Measurements from ENCODE around the gene WDR72.
"Not testable (repeated sequence)": the region's sequence is repeated elsewhere in the genome, so short reads cannot be mapped to it uniquely, and the experiment has no call there.

The WDR72 gene

GRCh38 chr15:53549697-53550305 is 209.7 kb downstream of the WDR72 start:
- no peak for ATAC-seq
- peaks cover 6% of the 10 kb centered on the region for H3K27me3 Mint-ChIP-seq
- no peak overlapping the region for H3K4me3 Mint-ChIP-seq

GRCh38 chr15:53548236-53548635 is 211.2 kb downstream of the WDR72 start:
- ATAC-seq = no peak
- Mint-ChIP-seq H3K4me1 (no peaks in the 10 kb centered on the region), H3K27me3 (peaks cover 4% of the 10 kb centered on the region), H3K9me3 (no peaks in the 10 kb centered on the region), H3K4me3 (no peak overlapping the region), H3K27ac (no peak overlapping the region), H3K36me3 (ENCODE audit: low read depth) (no peaks in the 10 kb centered on the region)
- no peak for DNase-seq

More at GRCh38 chr15:53549697-53550305, 209.7 kb downstream of the WDR72 start:
- Mint-ChIP-seq H3K4me1 (no peaks in the 10 kb centered on the region), H3K36me3 (ENCODE audit: low read depth) (no peaks in the 10 kb centered on the region), H3K9me3 (no peaks in the 10 kb centered on the region), H3K27ac (no peak overlapping the region)
- no peak for DNase-seq

GRCh38 chr15:53540626-53541300 is 218.7 kb downstream of the WDR72 start:
- not testable (repeated sequence) for H3K4me3 Mint-ChIP-seq; H3K4me1 Mint-ChIP-seq; H3K9me3 Mint-ChIP-seq; ATAC-seq; DNase-seq; H3K27me3 Mint-ChIP-seq; H3K36me3 Mint-ChIP-seq (ENCODE audit: low read depth); H3K27ac Mint-ChIP-seq

GRCh38 chr15:53539878-53540277 is 219.6 kb downstream of the WDR72 start:
- no peak for ATAC-seq
- no peak overlapping the region for H3K4me3 Mint-ChIP-seq
- no peaks in the 10 kb centered on the region for H3K27me3 Mint-ChIP-seq
- H3K4me1 Mint-ChIP-seq = no peaks in the 10 kb centered on the region
- no peaks in the 10 kb centered on the region for H3K36me3 Mint-ChIP-seq (ENCODE audit: low read depth)
- peaks cover 5% of the 10 kb centered on the region for H3K9me3 Mint-ChIP-seq
- no peak for DNase-seq
- no peak overlapping the region for H3K27ac Mint-ChIP-seq

GRCh38 chr15:53536479-53537120 is 222.9 kb downstream of the WDR72 start:
- Mint-ChIP-seq H3K36me3 (ENCODE audit: low read depth) (no peaks in the 10 kb centered on the region), H3K27ac (no peak overlapping the region), H3K4me1 (no peaks in the 10 kb centered on the region), H3K27me3 (peaks cover 2% of the 10 kb centered on the region), H3K4me3 (no peak overlapping the region), H3K9me3 (peaks cover 5% of the 10 kb centered on the region)
- no peak for ATAC-seq
- DNase-seq = no peak

- Mint-ChIP-seq H3K4me3 (no peak overlapping the region), H3K36me3 (ENCODE audit: low read depth) (no peaks in the 10 kb centered on the region), H3K4me1 (no peaks in the 10 kb centered on the region), H3K9me3 (peaks cover 5% of the 10 kb centered on the region), H3K27me3 (peaks cover 2% of the 10 kb centered on the region), H3K27ac (no peak overlapping the region)
- no peak for ATAC-seq
- DNase-seq = no peak
Measured at GRCh38 chr15:53535886-53536285, 223.6 kb downstream of the WDR72 start.

- Mint-ChIP-seq H3K4me1 (no peaks in the 10 kb centered on the region), H3K4me3 (no peak overlapping the region), H3K27me3 (peaks cover 2% of the 10 kb centered on the region), H3K9me3 (no peaks in the 10 kb centered on the region), H3K36me3 (ENCODE audit: low read depth) (no peaks in the 10 kb centered on the region), H3K27ac (no peak overlapping the region)
- ATAC-seq = no peak
- DNase-seq = no peak
Measured at GRCh38 chr15:53534105-53534839, 225.2 kb downstream of the WDR72 start.

- no peaks in the 10 kb centered on the region for H3K9me3 Mint-ChIP-seq
- ATAC-seq (no peak), DNase-seq (no peak)
- H3K36me3 Mint-ChIP-seq (ENCODE audit: low read depth) = no peaks in the 10 kb centered on the region
- H3K4me3 Mint-ChIP-seq = no peak overlapping the region
- H3K27me3 Mint-ChIP-seq = peaks cover 2% of the 10 kb centered on the region
- no peak overlapping the region for H3K27ac Mint-ChIP-seq
- H3K4me1 Mint-ChIP-seq = no peaks in the 10 kb centered on the region
Measured at GRCh38 chr15:53530761-53531160, 228.7 kb downstream of the WDR72 start.

GRCh38 chr15:53527996-53528395 is 231.5 kb downstream of the WDR72 start:
- H3K36me3 Mint-ChIP-seq (ENCODE audit: low read depth) = no peaks in the 10 kb centered on the region
- H3K27ac Mint-ChIP-seq = no peak overlapping the region
- ATAC-seq (no peak), DNase-seq (no peak)
- no peaks in the 10 kb centered on the region for H3K4me1 Mint-ChIP-seq
- peaks cover 2% of the 10 kb centered on the region for H3K27me3 Mint-ChIP-seq
- H3K4me3 Mint-ChIP-seq = no peak overlapping the region
- H3K9me3 Mint-ChIP-seq = no peaks in the 10 kb centered on the region

- H3K4me1 Mint-ChIP-seq = no peaks in the 10 kb centered on the region
- no peaks in the 10 kb centered on the region for H3K36me3 Mint-ChIP-seq (ENCODE audit: low read depth)
- no peaks in the 10 kb centered on the region for H3K27me3 Mint-ChIP-seq
- H3K4me3 Mint-ChIP-seq = no peak overlapping the region
- ATAC-seq = no peak
- no peak overlapping the region for H3K27ac Mint-ChIP-seq
- no peak for DNase-seq
- no peaks in the 10 kb centered on the region for H3K9me3 Mint-ChIP-seq
Measured at GRCh38 chr15:53525894-53526293, 233.6 kb downstream of the WDR72 start.

- no peak overlapping the region for H3K4me3 Mint-ChIP-seq
- H3K27me3 Mint-ChIP-seq = no peaks in the 10 kb centered on the region
- ATAC-seq (no peak), DNase-seq (no peak)
- no peaks in the 10 kb centered on the region for H3K36me3 Mint-ChIP-seq (ENCODE audit: low read depth)
- no peak overlapping the region for H3K27ac Mint-ChIP-seq
- H3K4me1 Mint-ChIP-seq = no peaks in the 10 kb centered on the region
- no peaks in the 10 kb centered on the region for H3K9me3 Mint-ChIP-seq
Measured at GRCh38 chr15:53522991-53523390, 236.5 kb downstream of the WDR72 start.

GRCh38 chr15:53520996-53521395 is 238.5 kb downstream of the WDR72 start:
- H3K4me1 Mint-ChIP-seq = no peaks in the 10 kb centered on the region
- H3K27ac Mint-ChIP-seq = no peak overlapping the region
- no peaks in the 10 kb centered on the region for H3K27me3 Mint-ChIP-seq
- DNase-seq (no peak), ATAC-seq (no peak)
- no peaks in the 10 kb centered on the region for H3K36me3 Mint-ChIP-seq (ENCODE audit: low read depth)
- no peak overlapping the region for H3K4me3 Mint-ChIP-seq
- H3K9me3 Mint-ChIP-seq = no peaks in the 10 kb centered on the region

GRCh38 chr15:53513431-53513830 is 246.0 kb downstream of the WDR72 start:
- no peak for ATAC-seq
- Mint-ChIP-seq H3K27me3 (no peaks in the 10 kb centered on the region), H3K4me1 (no peaks in the 10 kb centered on the region), H3K36me3 (ENCODE audit: low read depth) (no peaks in the 10 kb centered on the region), H3K9me3 (no peaks in the 10 kb centered on the region), H3K27ac (no peak overlapping the region), H3K4me3 (no peak overlapping the region)
- no peak for DNase-seq

- no peaks in the 10 kb centered on the region for H3K9me3 Mint-ChIP-seq
- H3K4me1 Mint-ChIP-seq = no peaks in the 10 kb centered on the region
- H3K36me3 Mint-ChIP-seq (ENCODE audit: low read depth) = no peaks in the 10 kb centered on the region
- H3K27me3 Mint-ChIP-seq = no peaks in the 10 kb centered on the region
- no peak overlapping the region for H3K27ac Mint-ChIP-seq
- no peak for DNase-seq
- no peak overlapping the region for H3K4me3 Mint-ChIP-seq
- no peak for ATAC-seq
Measured at GRCh38 chr15:53512029-53512428, 247.4 kb downstream of the WDR72 start.

GRCh38 chr15:53511175-53511574 is 248.3 kb downstream of the WDR72 start:
- no peaks in the 10 kb centered on the region for H3K27me3 Mint-ChIP-seq
- ATAC-seq (no peak), DNase-seq (no peak)
- no peaks in the 10 kb centered on the region for H3K36me3 Mint-ChIP-seq (ENCODE audit: low read depth)
- no peaks in the 10 kb centered on the region for H3K4me1 Mint-ChIP-seq
- H3K27ac Mint-ChIP-seq = no peak overlapping the region
- H3K9me3 Mint-ChIP-seq = no peaks in the 10 kb centered on the region
- no peak overlapping the region for H3K4me3 Mint-ChIP-seq

All from activated naive CD8-positive, alpha-beta T cell treated with anti-CD3 and anti-CD28 coated beads, Interleukin-2, amount 50 U/mL, for 24 hours (primary cell).